ENCODE measurements around the gene WDFY3. TPM values are rescaled to one million over a fixed set of nuclear protein-coding genes. Genes with fewer than 3 reads are reported as not detected.

Gene WDFY3
- polyA plus RNA-seq, 1 of the 3 experiments (the other 2 are of a cell fraction): 13.8 TPM

DNA sequence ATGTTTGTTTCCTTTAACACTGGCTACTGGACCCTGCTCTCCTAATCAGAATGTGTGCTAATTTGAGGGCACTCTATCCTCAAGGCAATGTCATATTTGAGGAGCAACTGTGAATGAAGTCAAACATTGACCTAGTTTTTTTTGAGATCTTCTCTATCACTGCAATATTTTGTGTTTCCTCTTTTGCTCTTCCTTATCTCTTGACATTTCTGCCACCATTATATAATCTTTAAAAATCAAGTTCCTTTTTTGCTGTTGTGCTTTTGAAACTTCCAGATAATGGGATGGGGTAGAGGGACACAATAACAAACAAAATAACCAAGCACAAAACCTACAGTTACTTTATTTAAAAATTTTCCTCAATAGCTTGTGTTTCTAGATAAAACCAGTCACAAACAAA lies 7.4 kb upstream of the WDFY3 start:
- no peaks in the 10 kb centered on the region for H3K36me3 ChIP-seq (replicated peaks in 1 of 2; ENCODE audit: control insufficient read depth in 1 of 2, insufficient read depth in 2 of 2, low read length in 1 of 2)
- ChIA-PET POLR2A (no interaction called here), CTCF (interaction anchor here (2.1 kb wide), 1 partner anchor 224 kb away, joined by 12 read pairs; no protein-coding TSS in a partner anchor)
- no peaks in the 10 kb centered on the region for H4K20me1 ChIP-seq (ENCODE audit: insufficient read depth)
- H3K9ac ChIP-seq: no peak overlapping the region
- DNase-seq: no peak
- H3K27ac ChIP-seq (ENCODE audit: low read depth in 2 of 2, low read length in 1 of 2): no peak overlapping the region
- no peaks in the 10 kb centered on the region; a peak in 2 of 4 replicates for H3K4me1 ChIP-seq (ENCODE audit: control insufficient read depth in 1 of 2, insufficient read depth in 2 of 2, low read depth in 1 of 2, low read length in 1 of 2)
- H3K4me3 ChIP-seq (ENCODE audit: low read depth in 2 of 2, low read length in 1 of 2): no peak overlapping the region
- H3K4me2 ChIP-seq: no peak overlapping the region
- H3K9me3 ChIP-seq: no peaks in the 10 kb centered on the region
- H3F3A ChIP-seq (replicated peaks; ENCODE audit: insufficient read depth): no peaks in the 10 kb centered on the region
- H3K9me2 ChIP-seq: no peaks in the 10 kb centered on the region
- H2AFZ ChIP-seq (ENCODE audit: low read depth): no peak overlapping the region
- TF ChIP-seq RFX5 (IDR thresholded peaks at IDR 0.05; ENCODE audit: low read length) (no peak), TEAD4 (IDR thresholded peaks at IDR 0.05; ENCODE audit: borderline replicate concordance, insufficient read depth) (no peak), GATA2 (CRISPR knock-in tag; IDR thresholded peaks at IDR 0.05) (no peak), CHD2 (IDR thresholded peaks at IDR 0.05; ENCODE audit: low read length, partially characterized antibody) (no peak), TCF12 (IDR thresholded peaks at IDR 0.05) (no peak), NFIC (IDR thresholded peaks at IDR 0.05; ENCODE audit: borderline replicate concordance) (no peak), FOXJ3 (CRISPR knock-in tag; IDR thresholded peaks at IDR 0.05) (no peak), JUND (IDR thresholded peaks at IDR 0.05) (no peak), NRF1 (IDR thresholded peaks at IDR 0.05; ENCODE audit: low read depth, low read length) (no peak), MEF2A (IDR thresholded peaks at IDR 0.05; ENCODE audit: borderline replicate concordance, low read depth) (no peak), RCOR1 (IDR thresholded peaks at IDR 0.05; ENCODE audit: low read length) (no peak), TAF1 (IDR thresholded peaks at IDR 0.05; ENCODE audit: borderline replicate concordance, low read depth, low read length) (no peak), EP300 (IDR thresholded peaks at IDR 0.05; ENCODE audit: borderline replicate concordance in 1 of 2, low read depth in 1 of 2, low read length in 1 of 2) (no peak), FOXM1 (IDR thresholded peaks at IDR 0.05; ENCODE audit: low read depth) (no peak)
- TF ChIP-seq, protein P1, sequence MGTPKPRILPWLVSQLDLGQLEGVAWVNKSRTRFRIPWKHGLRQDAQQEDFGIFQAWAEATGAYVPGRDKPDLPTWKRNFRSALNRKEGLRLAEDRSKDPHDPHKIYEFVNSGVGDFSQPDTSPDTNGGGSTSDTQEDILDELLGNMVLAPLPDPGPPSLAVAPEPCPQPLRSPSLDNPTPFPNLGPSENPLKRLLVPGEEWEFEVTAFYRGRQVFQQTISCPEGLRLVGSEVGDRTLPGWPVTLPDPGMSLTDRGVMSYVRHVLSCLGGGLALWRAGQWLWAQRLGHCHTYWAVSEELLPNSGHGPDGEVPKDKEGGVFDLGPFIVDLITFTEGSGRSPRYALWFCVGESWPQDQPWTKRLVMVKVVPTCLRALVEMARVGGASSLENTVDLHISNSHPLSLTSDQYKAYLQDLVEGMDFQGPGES (IDR thresholded peaks at IDR 0.05; ENCODE audit: low read depth, low read length): no peak
- TF ChIP-seq, protein P2, sequence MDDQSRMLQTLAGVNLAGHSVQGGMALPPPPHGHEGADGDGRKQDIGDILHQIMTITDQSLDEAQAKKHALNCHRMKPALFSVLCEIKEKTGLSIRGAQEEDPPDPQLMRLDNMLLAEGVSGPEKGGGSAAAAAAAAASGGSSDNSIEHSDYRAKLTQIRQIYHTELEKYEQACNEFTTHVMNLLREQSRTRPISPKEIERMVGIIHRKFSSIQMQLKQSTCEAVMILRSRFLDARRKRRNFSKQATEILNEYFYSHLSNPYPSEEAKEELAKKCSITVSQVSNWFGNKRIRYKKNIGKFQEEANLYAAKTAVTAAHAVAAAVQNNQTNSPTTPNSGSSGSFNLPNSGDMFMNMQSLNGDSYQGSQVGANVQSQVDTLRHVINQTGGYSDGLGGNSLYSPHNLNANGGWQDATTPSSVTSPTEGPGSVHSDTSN (IDR thresholded peaks at IDR 0.05): no peak
- TF ChIP-seq, protein P3, sequence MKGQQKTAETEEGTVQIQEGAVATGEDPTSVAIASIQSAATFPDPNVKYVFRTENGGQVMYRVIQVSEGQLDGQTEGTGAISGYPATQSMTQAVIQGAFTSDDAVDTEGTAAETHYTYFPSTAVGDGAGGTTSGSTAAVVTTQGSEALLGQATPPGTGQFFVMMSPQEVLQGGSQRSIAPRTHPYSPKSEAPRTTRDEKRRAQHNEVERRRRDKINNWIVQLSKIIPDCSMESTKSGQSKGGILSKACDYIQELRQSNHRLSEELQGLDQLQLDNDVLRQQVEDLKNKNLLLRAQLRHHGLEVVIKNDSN (IDR thresholded peaks at IDR 0.05; ENCODE audit: borderline replicate concordance, low read depth): no peak
- TF ChIP-seq, protein P4, sequence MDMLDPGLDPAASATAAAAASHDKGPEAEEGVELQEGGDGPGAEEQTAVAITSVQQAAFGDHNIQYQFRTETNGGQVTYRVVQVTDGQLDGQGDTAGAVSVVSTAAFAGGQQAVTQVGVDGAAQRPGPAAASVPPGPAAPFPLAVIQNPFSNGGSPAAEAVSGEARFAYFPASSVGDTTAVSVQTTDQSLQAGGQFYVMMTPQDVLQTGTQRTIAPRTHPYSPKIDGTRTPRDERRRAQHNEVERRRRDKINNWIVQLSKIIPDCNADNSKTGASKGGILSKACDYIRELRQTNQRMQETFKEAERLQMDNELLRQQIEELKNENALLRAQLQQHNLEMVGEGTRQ (IDR thresholded peaks at IDR 0.05; ENCODE audit: borderline replicate concordance, low read depth, low read length): no peak
- TF ChIP-seq, protein P5, sequence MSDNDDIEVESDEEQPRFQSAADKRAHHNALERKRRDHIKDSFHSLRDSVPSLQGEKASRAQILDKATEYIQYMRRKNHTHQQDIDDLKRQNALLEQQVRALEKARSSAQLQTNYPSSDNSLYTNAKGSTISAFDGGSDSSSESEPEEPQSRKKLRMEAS (IDR thresholded peaks at IDR 0.05; ENCODE audit: low read depth): no peak
- H3K27me3 ChIP-seq (ENCODE audit: insufficient read depth): no peaks in the 10 kb centered on the region
- H3K79me2 ChIP-seq (ENCODE audit: insufficient read depth): no peaks in the 10 kb centered on the region

Data from SK-N-SH (cell line).